DND-41 (cell line): ENCODE data around the gene SLC25A1.

Experiments used
- ATAC-seq: fragments of 200-7000 bp; cut with Tn5 transposase; 3 replicates; pipeline ENCODE4 v1.9.1; 2021; ENCODE audit warnings: low read depth; ENCODE audit not compliant: insufficient read depth
- DNase-seq: peaks from one replicate; pipeline ENCODE4 v3.0.0-alpha.2; 2020
- H2AFZ ChIP-seq: 2 replicates; pipeline ENCODE4 v1.6.0; 2012; ENCODE audit warnings: low read depth, low read length
- H3K27ac ChIP-seq: 2 replicates; pipeline ENCODE4 v1.5.1; 2012; ENCODE audit warnings: low read length, inconsistent platforms
- H3K27me3 ChIP-seq: fragments of 200-600 bp; sonication (generic); 2 replicates; pipeline ENCODE4 v1.6.0; 2012; ENCODE audit warnings: low read length, mild to moderate bottlenecking, inconsistent platforms; ENCODE audit not compliant: insufficient read depth, poor library complexity
- H3K36me3 ChIP-seq: 2 replicates; pipeline ENCODE4 v1.5.1; 2012; ENCODE audit warnings: low read length, inconsistent platforms; ENCODE audit not compliant: insufficient read depth
- H3K4me1 ChIP-seq: 2 replicates; pipeline ENCODE4 v1.5.1; 2012; ENCODE audit warnings: mild to moderate bottlenecking, low read length; ENCODE audit not compliant: insufficient read depth
- H3K4me2 ChIP-seq: 2 replicates; pipeline ENCODE4 v1.6.0; 2012; ENCODE audit warnings: mild to moderate bottlenecking, moderate library complexity, low read length, inconsistent platforms; ENCODE audit not compliant: insufficient read depth
- H3K4me3 ChIP-seq, 2 experiments: fragments of 200-600 bp in 1 of 2; shearing (Covaris generic) in 1 of 2; 2 replicates each; pipeline ENCODE4 v1.5.1; 2012 to 2016; ENCODE audit warnings: inconsistent platforms in 2 of 2, low read length in 2 of 2, mild to moderate bottlenecking in 2 of 2, low read depth in 1 of 2, moderate library complexity in 1 of 2
- H3K79me2 ChIP-seq: 2 replicates; pipeline ENCODE4 v1.6.0; 2012; ENCODE audit warnings: low read length, inconsistent platforms; ENCODE audit not compliant: insufficient read depth
- H3K9ac ChIP-seq: 2 replicates; pipeline ENCODE4 v1.6.0; 2012; ENCODE audit warnings: low read depth, mild to moderate bottlenecking, inconsistent platforms, low read length, moderate library complexity
- H3K9me3 ChIP-seq: 2 replicates; pipeline ENCODE4 v1.5.1; 2012; ENCODE audit warnings: low read length, moderate library complexity, mild to moderate bottlenecking, inconsistent platforms; ENCODE audit not compliant: insufficient read depth, severe bottlenecking
- H4K20me1 ChIP-seq: 2 replicates; pipeline ENCODE4 v1.6.0; 2012; ENCODE audit warnings: low read length; ENCODE audit not compliant: insufficient read depth
- CTCF ChIP-seq: IDR thresholded peaks from 2 replicates; pipeline ENCODE4 v1.5.1; 2012; ENCODE audit warnings: borderline replicate concordance, low read length, moderate library complexity, mild to moderate bottlenecking; ENCODE audit not compliant: poor library complexity, severe bottlenecking; ENCODE audit errors: extremely low read depth
- EZH2 ChIP-seq: IDR thresholded peaks from 3 replicates; pipeline ENCODE4 v1.6.1; 2012; ENCODE audit warnings: borderline replicate concordance, low read depth, mild to moderate bottlenecking, moderate library complexity, low read length, inconsistent platforms; ENCODE audit not compliant: severe bottlenecking

The SLC25A1 gene

GRCh38 chr22:19134874-19135273 is 43.7 kb downstream of the SLC25A1 start:
- Histone ChIP-seq H3K36me3 (peaks cover 90% of the 10 kb centered on the region), H3K4me1 (no peaks in the 10 kb centered on the region), H3K9ac (no peak overlapping the region), H3K9me3 (no peaks in the 10 kb centered on the region), H4K20me1 (peaks cover 43% of the 10 kb centered on the region), H3K79me2 (no peaks in the 10 kb centered on the region), H2AFZ (no peak overlapping the region), H3K27me3 (no peaks in the 10 kb centered on the region), H3K27ac (no peak overlapping the region), H3K4me2 (no peak overlapping the region), H3K4me3 (no peak overlapping the region)
- no peak for TF ChIP-seq CTCF
- TF ChIP-seq EZH2: no peak
- no peak for DNase-seq
- ATAC-seq: no peak

GRCh38 chr22:19134176-19134831 is 44.2 kb downstream of the SLC25A1 start:
- no peaks in the 10 kb centered on the region for H3K79me2 ChIP-seq
- H3K4me1 ChIP-seq: no peaks in the 10 kb centered on the region
- no peak overlapping the region for H3K4me2 ChIP-seq
- peaks cover 40% of the 10 kb centered on the region for H4K20me1 ChIP-seq
- TF ChIP-seq EZH2 (no peak), CTCF (no peak)
- H3K9ac ChIP-seq: no peak overlapping the region
- H2AFZ ChIP-seq: no peak overlapping the region
- no peaks in the 10 kb centered on the region for H3K27me3 ChIP-seq
- no peaks in the 10 kb centered on the region for H3K9me3 ChIP-seq
- no peak overlapping the region for H3K27ac ChIP-seq
- H3K4me3 ChIP-seq: no peak overlapping the region
- ATAC-seq (no peak), DNase-seq (no peak)
- peaks cover 84% of the 10 kb centered on the region for H3K36me3 ChIP-seq

GRCh38 chr22:19133561-19133960 is 45.0 kb downstream of the SLC25A1 start:
- Histone ChIP-seq H4K20me1 (peaks cover 33% of the 10 kb centered on the region; the same call in 1 of the 2 replicates), H3K9ac (no peak overlapping the region), H2AFZ (no peak overlapping the region), H3K9me3 (no peaks in the 10 kb centered on the region), H3K4me3 (no peak overlapping the region), H3K27me3 (no peaks in the 10 kb centered on the region), H3K36me3 (peaks cover 77% of the 10 kb centered on the region), H3K4me1 (no peaks in the 10 kb centered on the region), H3K4me2 (no peak overlapping the region), H3K27ac (no peak overlapping the region), H3K79me2 (no peaks in the 10 kb centered on the region)
- no peak for DNase-seq
- no peak for TF ChIP-seq CTCF
- no peak for TF ChIP-seq EZH2
- no peak for ATAC-seq
